ENCODE results near the gene PTPRG.

DNA sequence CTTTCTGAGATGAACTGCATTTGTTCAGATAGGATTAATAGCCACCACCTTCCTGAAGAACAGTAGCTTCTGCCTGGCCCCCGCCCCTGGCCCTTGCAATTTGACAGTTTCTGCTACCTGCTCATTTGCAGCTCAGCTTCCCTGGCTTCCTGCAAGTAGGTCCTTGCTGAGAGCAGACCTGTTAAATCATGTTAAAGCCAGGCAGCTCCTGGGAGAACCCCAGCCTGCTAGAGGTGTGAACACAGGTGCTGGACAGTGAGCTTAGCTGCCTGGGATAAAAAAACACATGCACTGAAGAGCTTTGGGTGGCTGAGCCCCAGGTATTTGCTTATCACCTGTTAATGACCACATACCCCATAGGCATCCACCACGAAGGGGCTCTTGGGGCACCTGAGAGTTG lies 143.4 kb downstream of the PTPRG start:
- TF ChIP-seq, protein P1, sequence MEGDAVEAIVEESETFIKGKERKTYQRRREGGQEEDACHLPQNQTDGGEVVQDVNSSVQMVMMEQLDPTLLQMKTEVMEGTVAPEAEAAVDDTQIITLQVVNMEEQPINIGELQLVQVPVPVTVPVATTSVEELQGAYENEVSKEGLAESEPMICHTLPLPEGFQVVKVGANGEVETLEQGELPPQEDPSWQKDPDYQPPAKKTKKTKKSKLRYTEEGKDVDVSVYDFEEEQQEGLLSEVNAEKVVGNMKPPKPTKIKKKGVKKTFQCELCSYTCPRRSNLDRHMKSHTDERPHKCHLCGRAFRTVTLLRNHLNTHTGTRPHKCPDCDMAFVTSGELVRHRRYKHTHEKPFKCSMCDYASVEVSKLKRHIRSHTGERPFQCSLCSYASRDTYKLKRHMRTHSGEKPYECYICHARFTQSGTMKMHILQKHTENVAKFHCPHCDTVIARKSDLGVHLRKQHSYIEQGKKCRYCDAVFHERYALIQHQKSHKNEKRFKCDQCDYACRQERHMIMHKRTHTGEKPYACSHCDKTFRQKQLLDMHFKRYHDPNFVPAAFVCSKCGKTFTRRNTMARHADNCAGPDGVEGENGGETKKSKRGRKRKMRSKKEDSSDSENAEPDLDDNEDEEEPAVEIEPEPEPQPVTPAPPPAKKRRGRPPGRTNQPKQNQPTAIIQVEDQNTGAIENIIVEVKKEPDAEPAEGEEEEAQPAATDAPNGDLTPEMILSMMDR (IDR thresholded peaks at IDR 0.05 in 4 of 5, conservative IDR thresholded peaks at IDR 0.05 in 1 of 5): no peak
- no peak for TF ChIP-seq POLR2A (IDR thresholded peaks at IDR 0.05)
